H9 (cell line): ENCODE data around the gene B4GALT3. TPM values are rescaled to one million over a fixed set of nuclear protein-coding genes. Genes with fewer than 3 reads are reported as not detected.

Source experiments
- DNase-seq: peaks from one replicate; pipeline ENCODE4 v3.0.0-alpha.2; 2017
- H2AFZ ChIP-seq: one replicate; pipeline ENCODE4 v1.6.1; 2013; ENCODE audit warnings: mild to moderate bottlenecking, low read length, control low read depth, moderate library complexity
- H2AK5ac ChIP-seq: 2 replicates; pipeline ENCODE4 v1.6.1; 2013; ENCODE audit warnings: low read length, control low read depth, mixed read lengths; ENCODE audit not compliant: insufficient read length
- H2BK120ac ChIP-seq: one replicate; pipeline ENCODE4 v1.6.1; 2013; ENCODE audit warnings: low read depth, mild to moderate bottlenecking, low read length, control low read depth, inconsistent platforms; ENCODE audit not compliant: poor library complexity, severe bottlenecking
- H2BK12ac ChIP-seq: 2 replicates; pipeline ENCODE4 v1.6.1; 2013; ENCODE audit warnings: low read length, control low read depth, mixed read lengths, low read depth; ENCODE audit not compliant: insufficient read length
- H2BK15ac ChIP-seq: 2 replicates; pipeline ENCODE4 v1.6.1; 2013; ENCODE audit warnings: low read depth, low read length, control low read depth
- H2BK20ac ChIP-seq: one replicate; pipeline ENCODE4 v1.6.1; 2013; ENCODE audit warnings: low read depth, mild to moderate bottlenecking, low read length, control low read depth, inconsistent platforms; ENCODE audit not compliant: poor library complexity, severe bottlenecking
- H2BK5ac ChIP-seq: 2 replicates; pipeline ENCODE4 v1.6.1; 2013; ENCODE audit warnings: low read length, control low read depth, mixed read lengths; ENCODE audit not compliant: insufficient read length
- H3K14ac ChIP-seq: 2 replicates; pipeline ENCODE4 v1.6.1; 2013; ENCODE audit warnings: low read length, control low read depth; ENCODE audit not compliant: insufficient read depth
- H3K18ac ChIP-seq: 2 replicates; pipeline ENCODE4 v1.6.1; 2013; ENCODE audit warnings: low read depth, mild to moderate bottlenecking, mixed read lengths, low read length, control low read depth; ENCODE audit not compliant: insufficient read length
- H3K23ac ChIP-seq: 2 replicates; pipeline ENCODE4 v1.6.1; 2013; ENCODE audit warnings: low read length, control low read depth, mixed read lengths, low read depth; ENCODE audit not compliant: insufficient read length
- H3K23me2 ChIP-seq: 2 replicates; pipeline ENCODE4 v1.6.1; 2013; ENCODE audit warnings: low read depth, mild to moderate bottlenecking, mixed read lengths, low read length, control low read depth; ENCODE audit not compliant: insufficient read length, poor library complexity, severe bottlenecking
- H3K27ac ChIP-seq: 2 replicates; pipeline ENCODE4 v1.5.1; 2013; ENCODE audit warnings: low read length, control low read depth, mixed read lengths, low read depth; ENCODE audit not compliant: insufficient read length
- H3K27me3 ChIP-seq: 2 replicates; pipeline ENCODE4 v1.6.1; 2013; ENCODE audit warnings: low read length, control low read depth, inconsistent platforms; ENCODE audit not compliant: insufficient read depth
- H3K4ac ChIP-seq: 2 replicates; pipeline ENCODE4 v1.6.1; 2013; ENCODE audit warnings: low read depth, mild to moderate bottlenecking, control low read depth, inconsistent platforms, low read length, moderate library complexity
- H3K4me1 ChIP-seq: 2 replicates; pipeline ENCODE4 v1.6.1; 2013; ENCODE audit warnings: low read length, control low read depth, inconsistent platforms; ENCODE audit not compliant: insufficient read depth
- H3K4me2 ChIP-seq: 2 replicates; pipeline ENCODE4 v1.6.1; 2013; ENCODE audit warnings: low read length, control low read depth, mixed read lengths; ENCODE audit not compliant: insufficient read length, insufficient read depth
- H3K56ac ChIP-seq: 2 replicates; pipeline ENCODE4 v1.6.1; 2013; ENCODE audit warnings: low read depth, mild to moderate bottlenecking, mixed read lengths, low read length, control low read depth; ENCODE audit not compliant: insufficient read length
- H3K79me1 ChIP-seq: 2 replicates; pipeline ENCODE4 v1.6.1; 2013; ENCODE audit warnings: low read depth, mild to moderate bottlenecking, moderate library complexity, low read length, control low read depth, inconsistent platforms; ENCODE audit not compliant: insufficient read depth, poor library complexity, severe bottlenecking
- H3K79me2 ChIP-seq: 2 replicates; pipeline ENCODE4 v1.6.1; 2013; ENCODE audit warnings: low read length, control low read depth, inconsistent platforms; ENCODE audit not compliant: insufficient read depth
- H3K9ac ChIP-seq: 2 replicates; pipeline ENCODE4 v1.6.1; 2013; ENCODE audit warnings: low read length, control low read depth, mixed read lengths; ENCODE audit not compliant: insufficient read length; ENCODE audit errors: extremely low read depth
- H3K9me3 ChIP-seq: one replicate; pipeline ENCODE4 v1.6.1; 2013; ENCODE audit warnings: low read depth, low read length, inconsistent platforms; ENCODE audit not compliant: control insufficient read depth
- H3T11ph ChIP-seq: one replicate; pipeline ENCODE4 v1.6.1; 2013; ENCODE audit warnings: mild to moderate bottlenecking, low read length, control low read depth, inconsistent platforms
- H4K20me1 ChIP-seq: one replicate; pipeline ENCODE4 v1.6.1; 2013; ENCODE audit not compliant: control insufficient read depth, insufficient read length, insufficient read depth
- H4K5ac ChIP-seq: 2 replicates; pipeline ENCODE4 v1.6.1; 2013; ENCODE audit warnings: low read depth, mild to moderate bottlenecking, mixed read lengths, low read length, control low read depth; ENCODE audit not compliant: insufficient read length
- H4K8ac ChIP-seq: replicated peaks from 2 replicates; pipeline ENCODE4 v1.6.1; 2013; ENCODE audit warnings: low read length, control low read depth, mixed read lengths, low read depth; ENCODE audit not compliant: insufficient read length
- H4K91ac ChIP-seq: 2 replicates; pipeline ENCODE4 v1.6.1; 2013; ENCODE audit warnings: low read depth, mild to moderate bottlenecking, moderate library complexity, mixed read lengths, low read length, control low read depth; ENCODE audit not compliant: insufficient read length
- H3K27ac Mint-ChIP-seq, 3 experiments: 2 replicates in 2 of 3; 3 replicates in 1 of 3; pipeline ENCODE4 v1.8.0; 2020 to 2021; ENCODE audit warnings: mixed read lengths in 3 of 3, mild to moderate bottlenecking in 1 of 3, moderate library complexity in 1 of 3
- H3K27me3 Mint-ChIP-seq: 2 replicates; pipeline ENCODE4 v1.8.0; 2021; ENCODE audit warnings: low read depth, mild to moderate bottlenecking, moderate library complexity, mixed read lengths
- H3K36me3 Mint-ChIP-seq, 3 experiments: 2 replicates in 2 of 3; 3 replicates in 1 of 3; pipeline ENCODE4 v1.8.0; 2020 to 2021; ENCODE audit warnings: low read depth in 3 of 3, mixed read lengths in 3 of 3; ENCODE audit not compliant: insufficient read depth in 1 of 3
- H3K4me1 Mint-ChIP-seq, 2 experiments: 2 replicates each; pipeline ENCODE4 v1.8.0; 2020; ENCODE audit warnings: mixed read lengths in 2 of 2
- H3K4me3 Mint-ChIP-seq, 2 experiments: 2 replicates in 1 of 2; 3 replicates in 1 of 2; pipeline ENCODE4 v1.8.0; 2020 to 2021; ENCODE audit warnings: mild to moderate bottlenecking in 2 of 2, mixed read lengths in 2 of 2, moderate library complexity in 1 of 2
- H3K9me3 Mint-ChIP-seq, 2 experiments: 2 replicates in 1 of 2; 3 replicates in 1 of 2; pipeline ENCODE4 v1.8.0; 2020; ENCODE audit warnings: mild to moderate bottlenecking in 2 of 2, mixed read lengths in 2 of 2, moderate library complexity in 1 of 2
- WGBS: extraction: QIAGEN DNeasy Blood & Tissue Kit; methylation state at CpG from one replicate; pipeline ENCODE4 v1.1.7; 2013; ENCODE audit warnings: missing lambda C conversion rate, low lambda C conversion rate, mixed read lengths; ENCODE audit not compliant: insufficient read length; ENCODE audit errors: extremely low coverage; 5-methylcytosine and 5-hydroxymethylcytosine counted together
- total RNA-seq: library from RNA; stranded (reverse); gene quantifications from 2 replicates; pipeline ENCODE4 v1.2.1, GENCODE V29; 2021
- TF ChIP-seq, protein P1 (sequence below): fragments of 200-600 bp; sonication (generic); conservative IDR thresholded peaks from 3 replicates; pipeline ENCODE4 v1.8.0; 2021; ENCODE audit warnings: antibody characterized with exemption, mild to moderate bottlenecking

The B4GALT3 gene
- total RNA-seq, 1 experiment from 2014 or later = 31.8 TPM

- Histone ChIP-seq H3K23me2 (peaks cover 9% of the 10 kb centered on the region), H3T11ph (no peak overlapping the region), H2AK5ac (no peak overlapping the region), H3K14ac (no peak overlapping the region), H4K5ac (no peak overlapping the region), H2BK120ac (no peak overlapping the region), H2BK20ac (no peak overlapping the region), H3K4ac (no peak overlapping the region), H3K27me3 (no peaks in the 10 kb centered on the region), H3K18ac (no peak overlapping the region), H4K20me1 (no peaks in the 10 kb centered on the region), H4K8ac (no peak overlapping the region), H2AFZ (no peak overlapping the region), H2BK5ac (no peak overlapping the region), H3K79me1 (no peaks in the 10 kb centered on the region), H3K27ac (no peak overlapping the region), H3K79me2 (no peaks in the 10 kb centered on the region), H3K9me3 (no peaks in the 10 kb centered on the region), H3K4me1 (peaks cover 5% of the 10 kb centered on the region; the same call in 1 of the 2 replicates), H2BK12ac (no peak overlapping the region), H4K91ac (no peak overlapping the region), H3K9ac (no peak overlapping the region), H3K23ac (no peak overlapping the region), H3K56ac (no peak overlapping the region), H3K4me2 (no peak overlapping the region), H2BK15ac (no peak overlapping the region)
- Mint-ChIP-seq H3K27me3 (no peaks in the 10 kb centered on the region), H3K9me3 (no peaks in the 10 kb centered on the region), H3K27ac (no peak overlapping the region; a peak in 1 of 7 replicates), H3K4me1 (peaks cover 14 to 18% of the 10 kb centered on the region in 2 experiments), H3K4me3 (no peak overlapping the region), H3K36me3 (peaks cover 40 to 81% (median 77%) of the 10 kb centered on the region in 3 experiments; a peak in 6 of 7 replicates)
- no peak for DNase-seq
- WGBS = no CpG with 5 or more reads among the region's 6 CpGs
- TF ChIP-seq, protein P1, sequence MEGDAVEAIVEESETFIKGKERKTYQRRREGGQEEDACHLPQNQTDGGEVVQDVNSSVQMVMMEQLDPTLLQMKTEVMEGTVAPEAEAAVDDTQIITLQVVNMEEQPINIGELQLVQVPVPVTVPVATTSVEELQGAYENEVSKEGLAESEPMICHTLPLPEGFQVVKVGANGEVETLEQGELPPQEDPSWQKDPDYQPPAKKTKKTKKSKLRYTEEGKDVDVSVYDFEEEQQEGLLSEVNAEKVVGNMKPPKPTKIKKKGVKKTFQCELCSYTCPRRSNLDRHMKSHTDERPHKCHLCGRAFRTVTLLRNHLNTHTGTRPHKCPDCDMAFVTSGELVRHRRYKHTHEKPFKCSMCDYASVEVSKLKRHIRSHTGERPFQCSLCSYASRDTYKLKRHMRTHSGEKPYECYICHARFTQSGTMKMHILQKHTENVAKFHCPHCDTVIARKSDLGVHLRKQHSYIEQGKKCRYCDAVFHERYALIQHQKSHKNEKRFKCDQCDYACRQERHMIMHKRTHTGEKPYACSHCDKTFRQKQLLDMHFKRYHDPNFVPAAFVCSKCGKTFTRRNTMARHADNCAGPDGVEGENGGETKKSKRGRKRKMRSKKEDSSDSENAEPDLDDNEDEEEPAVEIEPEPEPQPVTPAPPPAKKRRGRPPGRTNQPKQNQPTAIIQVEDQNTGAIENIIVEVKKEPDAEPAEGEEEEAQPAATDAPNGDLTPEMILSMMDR = no peak
Observed at GRCh38 chr1:161122967-161123366, 54.3 kb downstream of the B4GALT3 start.
